Measurements from ENCODE around the gene CCDC88C. TPM values are rescaled to one million over a fixed set of nuclear protein-coding genes. Genes with fewer than 3 reads are reported as not detected.

The CCDC88C gene
- polyA plus RNA-seq, 1 donor = 18.3 TPM

GRCh38 chr14:91342206-91342760 lies 75.3 kb downstream of the CCDC88C start:
- no peak for DNase-seq

- DNase-seq = no peak
These were observed 75.9 kb downstream of the CCDC88C start for GRCh38 chr14:91341751-91342154.

- DNase-seq = no peak
These were observed 76.3 kb downstream of the CCDC88C start for GRCh38 chr14:91341334-91341733.

GRCh38 chr14:91339671-91340369 lies 77.8 kb downstream of the CCDC88C start:
- DNase-seq = no peak

GRCh38 chr14:91339076-91339475 lies 78.5 kb downstream of the CCDC88C start:
- DNase-seq = no peak

- no peak for DNase-seq
These were observed 79.2 kb downstream of the CCDC88C start for GRCh38 chr14:91338379-91338778.

- peak; percentile 56 for DNase-seq
These were observed 79.8 kb downstream of the CCDC88C start for GRCh38 chr14:91337699-91338335.

GRCh38 chr14:91336093-91336450 lies 81.5 kb downstream of the CCDC88C start:
- no peak for DNase-seq

GRCh38 chr14:91335191-91336092 lies 82.2 kb downstream of the CCDC88C start:
- DNase-seq = no peak

GRCh38 chr14:91333650-91334039 lies 84.0 kb downstream of the CCDC88C start:
- no peak for DNase-seq

GRCh38 chr14:91332986-91333649 lies 84.5 kb downstream of the CCDC88C start:
- peak; percentile 83 for DNase-seq

- DNase-seq = no peak
These were observed 85.2 kb downstream of the CCDC88C start for GRCh38 chr14:91332171-91332985.

- no peak for DNase-seq
These were observed 85.9 kb downstream of the CCDC88C start for GRCh38 chr14:91331721-91332120.

GRCh38 chr14:91330856-91331255 lies 86.8 kb downstream of the CCDC88C start:
- DNase-seq = no peak

GRCh38 chr14:91330096-91330696 lies 87.4 kb downstream of the CCDC88C start:
- no peak for DNase-seq

- DNase-seq = no peak
These were observed 88.1 kb downstream of the CCDC88C start for GRCh38 chr14:91329486-91330014.

GRCh38 chr14:91328313-91329050 lies 89.1 kb downstream of the CCDC88C start:
- DNase-seq = no peak

GRCh38 chr14:91327661-91328312 lies 89.8 kb downstream of the CCDC88C start:
- no peak for DNase-seq

- DNase-seq = no peak
These were observed 90.4 kb downstream of the CCDC88C start for GRCh38 chr14:91327250-91327595.
